ENCODE results near the gene ILDR2. TPM values are rescaled to one million over a fixed set of nuclear protein-coding genes. Genes with fewer than 3 reads are reported as not detected.

Gene ILDR2
- total and polyA plus RNA-seq, 12 donors: 0.07 to 1.1 (median 0.20) TPM; not detected in 2

DNA sequence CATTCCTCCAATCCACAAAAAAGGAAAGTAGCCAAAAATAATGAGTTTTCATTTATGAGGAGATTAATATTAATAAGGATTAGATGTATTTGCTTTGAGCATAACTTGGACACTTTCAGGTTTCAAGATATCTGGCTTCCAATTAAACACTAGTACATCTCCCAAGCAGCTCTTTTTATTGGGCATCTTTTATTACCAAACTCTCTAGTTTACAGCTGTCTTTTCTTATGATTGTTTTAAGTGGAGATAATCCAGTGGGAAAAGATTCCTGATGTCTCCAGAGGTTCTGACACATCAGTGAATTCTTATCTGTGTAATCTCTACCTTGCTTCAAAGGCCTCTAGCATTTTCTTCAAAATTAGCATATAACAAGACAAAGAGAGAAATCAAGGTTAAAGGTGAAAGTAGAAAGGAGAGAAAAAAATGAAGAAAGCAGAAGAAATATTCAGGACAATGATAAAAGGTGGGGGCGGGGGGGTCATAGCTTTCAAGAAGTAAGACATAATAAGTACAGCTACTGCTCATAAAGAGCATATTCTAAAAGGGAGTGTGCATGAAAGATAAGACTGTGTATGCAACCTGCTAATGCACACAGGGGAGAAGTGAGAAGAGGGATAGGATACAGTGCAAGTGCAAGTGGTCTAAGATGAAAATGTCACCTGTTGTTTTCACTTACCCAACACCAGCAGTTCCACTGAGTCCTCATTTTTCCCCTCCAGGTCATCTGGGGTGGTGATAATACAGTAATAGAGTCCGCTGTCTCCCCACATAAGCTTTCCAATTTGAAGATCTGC is 19.1 kb downstream of the ILDR2 start:
- DNase-seq: no peak
- no peak for TF ChIP-seq POLR2A (IDR thresholded peaks at IDR 0.05)
- TF ChIP-seq, protein P1, sequence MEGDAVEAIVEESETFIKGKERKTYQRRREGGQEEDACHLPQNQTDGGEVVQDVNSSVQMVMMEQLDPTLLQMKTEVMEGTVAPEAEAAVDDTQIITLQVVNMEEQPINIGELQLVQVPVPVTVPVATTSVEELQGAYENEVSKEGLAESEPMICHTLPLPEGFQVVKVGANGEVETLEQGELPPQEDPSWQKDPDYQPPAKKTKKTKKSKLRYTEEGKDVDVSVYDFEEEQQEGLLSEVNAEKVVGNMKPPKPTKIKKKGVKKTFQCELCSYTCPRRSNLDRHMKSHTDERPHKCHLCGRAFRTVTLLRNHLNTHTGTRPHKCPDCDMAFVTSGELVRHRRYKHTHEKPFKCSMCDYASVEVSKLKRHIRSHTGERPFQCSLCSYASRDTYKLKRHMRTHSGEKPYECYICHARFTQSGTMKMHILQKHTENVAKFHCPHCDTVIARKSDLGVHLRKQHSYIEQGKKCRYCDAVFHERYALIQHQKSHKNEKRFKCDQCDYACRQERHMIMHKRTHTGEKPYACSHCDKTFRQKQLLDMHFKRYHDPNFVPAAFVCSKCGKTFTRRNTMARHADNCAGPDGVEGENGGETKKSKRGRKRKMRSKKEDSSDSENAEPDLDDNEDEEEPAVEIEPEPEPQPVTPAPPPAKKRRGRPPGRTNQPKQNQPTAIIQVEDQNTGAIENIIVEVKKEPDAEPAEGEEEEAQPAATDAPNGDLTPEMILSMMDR (IDR thresholded peaks at IDR 0.05): no peak
- Histone ChIP-seq H3K27ac (no peak overlapping the region), H3K4me1 (replicated peaks in 1 of 2) (no peaks in the 10 kb centered on the region), H3K36me3 (replicated peaks in 1 of 2) (no peaks in the 10 kb centered on the region), H3K4me3 (no peak overlapping the region), H3K9me3 (replicated peaks in 1 of 3) (no peaks in the 10 kb centered on the region), H3K27me3 (peaks cover 4% of the 10 kb centered on the region)
- intact Hi-C loops (cut with DNase I): no loop called here
- 75 to 83% (median 78%) methylated on average over 2 of the region's 2 CpGs for WGBS, 4 donors

DNA sequence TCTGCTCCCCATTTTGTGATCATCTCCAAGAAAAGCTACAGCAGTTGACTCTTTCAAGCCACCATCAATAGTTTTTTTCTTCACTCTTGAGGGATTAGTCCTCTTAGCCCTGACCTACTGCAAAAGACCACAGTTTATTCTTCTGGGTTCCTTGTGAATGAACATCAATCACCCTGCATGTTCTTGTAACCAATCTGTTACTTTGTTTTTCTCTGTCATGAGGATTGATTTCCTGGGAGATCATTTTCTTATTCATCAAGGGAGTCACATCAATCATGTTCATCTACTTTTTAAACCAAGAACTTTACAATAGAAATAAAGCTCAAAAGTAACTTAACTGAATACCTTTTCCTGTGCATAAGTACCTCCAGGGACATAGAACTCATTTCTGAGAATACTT is 21.8 kb downstream of the ILDR2 start:
- H3K4me3 ChIP-seq: no peak overlapping the region
- H3K9me3 ChIP-seq (replicated peaks in 1 of 3): no peaks in the 10 kb centered on the region
- intact Hi-C loops (cut with DNase I): no loop called here
- no peaks in the 10 kb centered on the region for H3K4me1 ChIP-seq (replicated peaks in 1 of 2)
- TF ChIP-seq, protein P1 (IDR thresholded peaks at IDR 0.05): no peak
- TF ChIP-seq POLR2A (IDR thresholded peaks at IDR 0.05): no peak
- no peaks in the 10 kb centered on the region for H3K36me3 ChIP-seq (replicated peaks in 1 of 2)
- no peak for DNase-seq
- no peaks in the 10 kb centered on the region for H3K27me3 ChIP-seq
- no peak overlapping the region for H3K27ac ChIP-seq

DNA sequence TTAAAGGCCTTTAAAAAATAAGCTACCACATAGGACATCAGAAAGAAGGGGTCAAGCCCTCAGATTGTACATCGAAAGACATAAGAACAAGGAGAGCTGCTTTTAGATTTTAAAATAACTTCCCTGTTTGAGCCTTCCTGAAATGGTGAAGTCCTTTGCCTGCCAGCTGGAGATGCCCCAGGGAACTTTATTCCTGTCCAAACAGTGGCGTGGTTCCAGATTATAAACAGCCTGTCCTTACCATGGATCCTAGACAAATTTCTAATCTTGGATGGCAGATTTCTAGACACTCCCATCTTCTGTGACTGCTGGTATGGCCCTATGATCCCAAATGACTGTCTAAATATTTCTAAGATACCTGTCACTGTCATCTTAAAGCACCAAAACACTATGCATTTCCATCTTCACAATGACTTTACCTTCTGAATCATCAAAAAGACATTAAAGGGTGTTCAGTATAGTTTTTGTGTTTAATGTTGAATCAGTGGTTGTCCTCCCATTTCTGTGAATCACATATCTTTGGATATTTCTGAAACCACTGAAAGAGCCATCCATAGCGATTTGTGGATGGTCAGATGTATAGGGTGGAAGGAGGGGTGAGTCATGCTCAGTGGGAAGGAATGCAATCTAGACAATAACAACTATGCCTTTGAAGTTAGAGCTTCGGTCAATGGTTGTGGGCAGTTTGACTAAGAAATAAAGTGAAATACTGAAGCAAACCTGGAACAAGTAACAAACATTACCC is 23.2 kb downstream of the ILDR2 start:
- Histone ChIP-seq H3K4me1 (replicated peaks in 1 of 2) (no peaks in the 10 kb centered on the region), H3K27ac (no peak overlapping the region), H3K27me3 (peaks cover 8% of the 10 kb centered on the region), H3K36me3 (replicated peaks in 1 of 2) (no peaks in the 10 kb centered on the region), H3K4me3 (no peak overlapping the region), H3K9me3 (replicated peaks in 1 of 3) (no peaks in the 10 kb centered on the region)
- TF ChIP-seq, protein P1 (IDR thresholded peaks at IDR 0.05): no peak
- TF ChIP-seq POLR2A (IDR thresholded peaks at IDR 0.05): no peak
- DNase-seq: no peak
- 73 to 76% (median 74%) methylated on average over 4 of the region's 4 CpGs for WGBS, 4 donors
- intact Hi-C loops (cut with DNase I): no loop called here

DNA sequence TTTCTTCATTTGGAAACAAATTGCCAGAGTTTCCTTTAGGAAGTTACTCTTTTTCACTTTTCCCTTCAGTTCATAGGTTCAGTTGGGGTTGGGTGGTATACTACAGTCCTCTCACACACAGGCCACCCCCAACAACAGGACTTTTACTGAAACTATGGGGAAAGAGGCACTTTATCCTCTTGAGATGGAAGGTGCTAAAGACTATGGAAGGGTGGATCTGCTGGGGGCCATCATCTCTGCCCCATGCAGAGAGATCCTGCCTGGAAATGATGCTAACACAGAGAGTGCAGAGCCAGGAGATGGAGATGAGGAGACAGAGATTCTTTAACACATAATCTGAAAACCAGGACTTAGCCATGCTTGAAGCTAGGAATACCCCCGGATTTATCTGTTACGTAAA is 24.3 kb downstream of the ILDR2 start:
- no peak overlapping the region for H3K4me3 ChIP-seq
- no peaks in the 10 kb centered on the region for H3K9me3 ChIP-seq (replicated peaks in 1 of 3)
- intact Hi-C loops (cut with DNase I): no loop called here
- TF ChIP-seq POLR2A (IDR thresholded peaks at IDR 0.05): no peak
- TF ChIP-seq, protein P1 (IDR thresholded peaks at IDR 0.05): no peak
- no peaks in the 10 kb centered on the region for H3K4me1 ChIP-seq (replicated peaks in 1 of 2)
- H3K27ac ChIP-seq: no peak overlapping the region
- DNase-seq: no peak
- no peaks in the 10 kb centered on the region for H3K36me3 ChIP-seq (replicated peaks in 1 of 2)
- H3K27me3 ChIP-seq: peaks cover 19% of the 10 kb centered on the region
- WGBS, 4 donors: 77 to 90% (median 81%) methylated on average over 2 of the region's 2 CpGs

All from adrenal gland (tissue), 12 donors.